Cardiac septum (tissue), 1 donor: ENCODE measurements around the gene FRAS1. TPM values are rescaled to one million over a fixed set of nuclear protein-coding genes. Genes with fewer than 3 reads are reported as not detected.
A peak's percentile ranks its signal among the peaks of the same experiment; 100 is the strongest.
"Not testable (repeated sequence)": the region's sequence is repeated elsewhere in the genome, so short reads cannot be mapped to it uniquely, and the experiment has no call there.

Experiments used
- DNase-seq: peaks from one replicate; pipeline ENCODE4 v3.0.0-alpha.2; 2020; ENCODE audit warnings: low spot score
- intact Hi-C: fragments of 100-400 bp; cut with DNase I; formaldehyde crosslinking; loops from one replicate; pipeline ENCODE4 v1.14.0; 2022
- total RNA-seq: library from RNA; stranded (reverse); fragmentation: NEBNext Ultra II Directional; extraction: Animal tissue kit (Norgen Biotek cat#: 25700); gene quantifications from one replicate; pipeline ENCODE4 v1.2.1, GENCODE V29; 2021
- donor health status: DM: no; HTN: no; CAD: no.

The FRAS1 gene
- total RNA-seq, 1 donor from 2014 or later, result 4.2 TPM

- DNase-seq, result no peak
- intact Hi-C loops, result no loop called here
These were observed 488.4 kb downstream of the FRAS1 start for GRCh38 chr4:78545275-78546246.

GRCh38 chr4:78547899-78548298 lies 490.8 kb downstream of the FRAS1 start:
- DNase-seq, intact Hi-C loops: not testable (repeated sequence)

- intact Hi-C loops, result not testable (repeated sequence)
These were observed 491.8 kb downstream of the FRAS1 start for GRCh38 chr4:78548889-78549288.

GRCh38 chr4:78551420-78552351 lies 494.6 kb downstream of the FRAS1 start, which contains the start of gene ANXA3:
TSS of gene ANXA3 (plus strand) at chr4:78551770. CDS start at chr4:78554474, 2,704 bp downstream.
- intact Hi-C loops, result loop anchor here (5.0 kb wide), 1 partner anchor 36 kb away; no protein-coding TSS in a partner anchor
- peak; percentile 88 for DNase-seq

More at GRCh38 chr4:78548889-78549288, 491.8 kb downstream of the FRAS1 start:
- not testable (repeated sequence) for DNase-seq

- no peak for DNase-seq
- intact Hi-C loops, result loop anchor here (5.0 kb wide), 1 partner anchor 35 kb away; no protein-coding TSS in a partner anchor
These were observed 495.4 kb downstream of the FRAS1 start for GRCh38 chr4:78552389-78553042.

- intact Hi-C loops, result loop anchor here (5.0 kb wide), 1 partner anchor 34 kb away; no protein-coding TSS in a partner anchor
- no peak for DNase-seq
These were observed 495.9 kb downstream of the FRAS1 start for GRCh38 chr4:78553043-78553396.

- no peak for DNase-seq
- intact Hi-C loops, result loop anchor here (5.0 kb wide), 1 partner anchor 34 kb away; no protein-coding TSS in a partner anchor
These were observed 496.5 kb downstream of the FRAS1 start for GRCh38 chr4:78553529-78554060.

- DNase-seq, result no peak
- intact Hi-C loops, result no loop called here
These were observed 499.5 kb downstream of the FRAS1 start for GRCh38 chr4:78556665-78557064.

- no peak for DNase-seq
- intact Hi-C loops, result no loop called here
These were observed 500.7 kb downstream of the FRAS1 start for GRCh38 chr4:78557841-78558240.

- DNase-seq, result no peak
- intact Hi-C loops, result no loop called here
These were observed 501.3 kb downstream of the FRAS1 start for GRCh38 chr4:78558410-78558809.

- no peak for DNase-seq
- intact Hi-C loops, result no loop called here
These were observed 503.3 kb downstream of the FRAS1 start for GRCh38 chr4:78560296-78560963.

- intact Hi-C loops, result no loop called here
- no peak for DNase-seq
These were observed 504.6 kb downstream of the FRAS1 start for GRCh38 chr4:78561677-78562076.

- intact Hi-C loops, result no loop called here
These were observed 505.6 kb downstream of the FRAS1 start for GRCh38 chr4:78562687-78563086.

GRCh38 chr4:78565971-78566372 lies 508.8 kb downstream of the FRAS1 start:
- intact Hi-C loops, result no loop called here
- DNase-seq, result no peak

More at GRCh38 chr4:78562687-78563086, 505.6 kb downstream of the FRAS1 start:
- DNase-seq, result no peak

GRCh38 chr4:78566834-78567499 lies 509.8 kb downstream of the FRAS1 start:
- no peak for DNase-seq
- intact Hi-C loops, result no loop called here

GRCh38 chr4:78567500-78568060 lies 510.5 kb downstream of the FRAS1 start:
- intact Hi-C loops, result no loop called here
- DNase-seq, result no peak

- intact Hi-C loops, result no loop called here
- no peak for DNase-seq
These were observed 511.6 kb downstream of the FRAS1 start for GRCh38 chr4:78568640-78569305.
